MG63 (cell line): ENCODE data around the gene MARCHF2. TPM values are rescaled to one million over a fixed set of nuclear protein-coding genes. Genes with fewer than 3 reads are reported as not detected.

Source experiments
- DNase-seq: peaks from one replicate; pipeline ENCODE4 v3.0.0-alpha.2; 2020
- H3K27me3 ChIP-seq: fragments of 250-450 bp; sonication (Bioruptor Pico); 2 replicates; pipeline ENCODE4 v1.5.1; 2020; ENCODE audit warnings: mild to moderate bottlenecking, moderate library complexity
- H3K36me3 ChIP-seq: fragments of 250-450 bp; sonication (Bioruptor Pico); 2 replicates; pipeline ENCODE4 v1.5.1; 2020; ENCODE audit warnings: mild to moderate bottlenecking, moderate library complexity
- H3K4me3 ChIP-seq: fragments of 250-450 bp; sonication (Bioruptor Pico); 2 replicates; pipeline ENCODE4 v1.5.1; 2020; ENCODE audit warnings: mild to moderate bottlenecking, moderate library complexity
- H3K9me3 ChIP-seq: fragments of 250-450 bp; sonication (Bioruptor Pico); 2 replicates; pipeline ENCODE4 v1.5.1; 2020; ENCODE audit warnings: mild to moderate bottlenecking, moderate library complexity
- total RNA-seq: library from RNA; depleted of rRNA; stranded (reverse); fragments of >200 nt; shearing (Covaris generic); gene quantifications from 2 replicates; pipeline ENCODE4 v1.2.3, GENCODE V29; 2014; ENCODE audit warnings: low replicate concordance

MARCHF2 gene
- total RNA-seq, 1 experiment from 2014 or later: 89.4 TPM

DNA sequence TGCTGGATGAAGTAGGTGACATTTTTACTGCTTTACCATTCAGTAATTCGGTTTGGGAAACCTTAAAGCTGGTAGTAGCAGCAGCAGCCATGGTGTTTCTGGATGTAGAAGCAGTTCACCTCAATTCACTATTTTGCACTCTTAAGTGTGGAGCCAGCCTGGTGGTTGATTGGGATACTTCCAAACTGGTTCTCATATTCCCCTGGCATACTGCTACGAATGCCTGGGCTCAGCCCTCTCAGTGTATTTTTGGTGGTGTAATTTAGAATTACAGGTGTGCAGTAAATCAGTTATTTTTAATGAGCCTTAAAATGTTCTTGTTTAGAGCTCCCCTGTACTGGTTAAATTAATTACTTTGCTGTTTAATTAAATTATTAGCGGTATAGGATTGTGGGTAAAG is 44.1 kb downstream of the MARCHF2 start:
- Histone ChIP-seq H3K4me3 (no peak overlapping the region), H3K36me3 (peaks cover 95% of the 10 kb centered on the region), H3K9me3 (no peaks in the 10 kb centered on the region), H3K27me3 (no peaks in the 10 kb centered on the region)
- DNase-seq: no peak

DNA sequence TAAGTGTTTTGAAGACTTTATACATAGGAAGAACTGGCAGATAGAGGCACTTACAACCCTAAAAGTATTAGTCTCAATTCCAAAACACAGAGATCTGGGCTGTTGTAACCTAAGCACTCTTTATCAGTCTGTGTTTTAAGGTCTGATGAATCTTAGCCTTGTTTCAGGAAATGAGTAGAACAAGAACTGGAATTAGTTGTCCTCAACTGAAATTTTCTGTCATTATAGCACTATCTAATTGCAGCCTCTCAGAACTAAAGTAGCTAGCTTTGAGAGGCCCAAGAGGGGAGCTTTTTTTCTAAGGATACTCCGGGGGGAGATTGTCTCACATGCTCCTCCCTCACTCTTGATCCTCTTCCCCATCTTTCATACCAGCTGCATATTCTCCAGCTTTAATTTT is 44.7 kb downstream of the MARCHF2 start:
- no peaks in the 10 kb centered on the region for H3K9me3 ChIP-seq

DNA sequence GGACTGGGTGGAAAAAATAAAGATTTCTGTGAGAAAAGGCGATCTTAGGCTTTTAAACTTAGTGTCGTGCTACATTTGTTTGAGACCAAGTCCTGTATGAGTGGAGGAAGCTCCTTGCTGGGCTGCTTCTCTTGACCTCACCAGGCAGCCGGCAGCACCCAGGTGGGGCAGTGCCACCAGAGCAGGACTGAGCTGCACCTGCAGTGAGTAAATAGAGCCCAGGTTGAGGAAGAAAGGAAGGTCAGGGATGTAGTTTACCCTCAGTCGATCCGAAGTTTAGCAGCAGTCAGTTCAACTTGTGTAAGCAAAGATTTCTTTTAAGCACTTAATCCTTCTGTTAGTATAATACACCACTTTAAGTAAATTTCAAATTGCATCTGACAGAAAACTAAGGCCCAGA is 45.3 kb downstream of the MARCHF2 start:
- DNase-seq: no peak
- Histone ChIP-seq H3K4me3 (no peak overlapping the region), H3K36me3 (peaks cover 95% of the 10 kb centered on the region), H3K27me3 (no peaks in the 10 kb centered on the region), H3K9me3 (no peaks in the 10 kb centered on the region)

More for the DNA sequence above, 44.7 kb downstream of the MARCHF2 start:
- no peak overlapping the region for H3K4me3 ChIP-seq
- DNase-seq: no peak
- peaks cover 95% of the 10 kb centered on the region for H3K36me3 ChIP-seq
- H3K27me3 ChIP-seq: no peaks in the 10 kb centered on the region

DNA sequence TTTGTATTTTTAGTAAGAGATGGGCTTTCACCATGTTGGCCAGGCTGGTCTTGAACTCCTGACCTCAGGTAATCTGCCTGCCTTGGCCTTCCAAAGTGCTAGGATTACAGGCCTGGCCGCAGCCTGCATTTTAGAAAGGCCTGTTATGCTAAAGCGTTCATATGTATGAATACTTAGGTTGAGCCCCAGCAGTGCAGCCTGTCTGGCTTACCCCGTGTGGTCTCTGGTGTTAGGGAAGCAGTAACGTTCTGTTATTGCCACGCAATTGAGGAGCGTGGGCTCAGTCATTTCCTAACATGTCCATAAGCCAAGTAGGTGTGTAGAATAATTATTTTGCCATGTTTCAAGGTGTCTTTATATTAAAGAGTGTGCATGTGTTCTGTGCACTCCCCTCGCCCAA is 46.0 kb downstream of the MARCHF2 start:
- H3K4me3 ChIP-seq: no peak overlapping the region
- peaks cover 95% of the 10 kb centered on the region for H3K36me3 ChIP-seq
- no peak for DNase-seq
- no peaks in the 10 kb centered on the region for H3K27me3 ChIP-seq
- H3K9me3 ChIP-seq: no peaks in the 10 kb centered on the region

DNA sequence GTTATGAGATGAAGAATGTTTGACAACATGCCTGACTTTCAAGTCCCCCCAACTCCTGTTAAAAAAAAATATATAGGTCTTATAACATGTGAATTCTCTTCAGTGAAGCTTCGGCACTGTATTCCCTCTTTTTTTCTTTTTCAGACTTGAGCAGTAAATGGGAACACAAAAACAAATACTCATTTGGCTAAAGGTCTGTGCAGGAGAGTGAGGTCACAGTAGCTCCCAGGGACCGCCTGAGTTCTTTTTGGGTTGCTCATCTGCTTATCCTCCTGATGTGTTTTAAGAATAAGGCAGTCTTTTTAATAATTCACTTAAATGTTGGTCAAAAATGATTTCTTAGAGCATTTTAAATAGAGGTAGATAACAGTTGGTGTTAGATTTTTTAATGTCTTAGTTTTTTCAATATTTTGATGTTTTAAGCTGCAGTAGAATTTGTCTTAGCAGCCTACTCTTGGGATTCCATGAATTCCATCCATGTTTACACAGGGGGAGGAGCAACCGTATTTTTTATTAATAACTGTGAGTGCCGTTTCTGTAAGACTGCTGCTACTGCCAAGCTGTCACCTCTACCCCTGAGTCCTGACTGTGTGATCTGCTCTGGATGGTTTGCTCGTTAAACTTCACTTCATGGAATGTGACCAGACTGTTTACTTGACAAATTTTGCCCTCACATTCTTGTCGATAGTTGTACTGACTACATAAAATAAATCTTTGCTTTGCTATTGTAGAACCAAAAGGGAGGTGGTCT is 46.6 kb downstream of the MARCHF2 start:
- DNase-seq: peak; percentile 46
- peaks cover 98% of the 10 kb centered on the region for H3K36me3 ChIP-seq
- no peaks in the 10 kb centered on the region for H3K27me3 ChIP-seq
- H3K9me3 ChIP-seq: no peaks in the 10 kb centered on the region
- no peak overlapping the region for H3K4me3 ChIP-seq

DNA sequence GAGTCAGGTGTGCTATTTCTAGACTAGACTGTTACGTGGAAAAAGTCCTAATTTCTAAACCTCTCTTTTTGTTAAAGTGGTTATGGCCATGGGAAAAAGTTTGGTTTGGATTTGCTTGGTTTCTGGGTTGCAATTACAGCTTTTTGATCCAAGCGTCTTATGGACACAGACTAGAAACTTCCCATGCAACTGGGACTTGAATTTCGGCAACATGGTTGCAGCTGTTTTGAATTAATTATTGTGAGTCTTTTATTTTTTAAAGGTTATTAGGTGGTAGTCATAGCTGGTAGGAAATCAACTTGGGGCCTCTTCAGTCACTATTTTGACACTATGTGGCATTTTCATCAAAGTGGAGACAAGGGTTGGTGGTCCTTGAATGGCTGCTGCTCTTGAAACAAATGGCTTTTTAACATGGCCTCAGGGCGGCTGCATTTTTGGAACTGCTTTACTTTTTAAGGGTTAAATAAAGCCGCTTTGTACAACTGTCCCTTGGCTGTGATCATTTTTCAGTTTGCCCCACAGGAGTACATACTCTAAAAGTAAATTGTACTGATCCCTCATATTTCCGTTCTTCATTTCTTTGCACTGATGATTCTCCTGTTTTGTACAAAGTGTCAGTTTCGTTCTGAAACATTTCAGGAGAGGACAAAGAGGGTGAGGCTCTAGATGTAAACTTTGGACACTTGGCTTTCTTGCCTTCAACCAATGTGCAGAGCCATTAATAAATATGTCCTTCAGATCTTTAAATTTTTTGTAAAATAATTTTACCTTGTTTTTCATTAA is 47.6 kb downstream of the MARCHF2 start:
- Histone ChIP-seq H3K27me3 (no peaks in the 10 kb centered on the region), H3K4me3 (no peak overlapping the region), H3K9me3 (no peaks in the 10 kb centered on the region), H3K36me3 (peaks cover 98% of the 10 kb centered on the region)
- DNase-seq: no peak

DNA sequence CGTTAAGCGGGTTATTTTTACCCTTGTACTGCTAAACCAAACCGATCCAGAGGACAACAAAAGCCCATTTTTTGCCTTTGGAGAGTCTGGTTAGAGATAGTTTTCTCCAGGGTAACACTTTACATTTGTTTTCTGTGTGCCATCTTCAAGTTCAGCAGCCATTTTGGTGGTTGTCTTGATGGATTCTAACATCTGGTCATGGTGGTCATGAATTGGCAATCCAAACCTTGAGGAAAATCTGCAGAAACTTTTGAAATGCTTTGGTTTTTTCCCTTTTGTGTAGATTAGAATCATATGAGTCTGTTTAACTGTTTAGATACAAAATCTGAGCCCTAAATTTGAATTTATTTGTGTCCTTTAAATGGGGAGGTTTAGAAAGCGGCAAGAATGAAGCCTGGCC is 48.3 kb downstream of the MARCHF2 start:
- Histone ChIP-seq H3K36me3 (peaks cover 98% of the 10 kb centered on the region), H3K9me3 (no peaks in the 10 kb centered on the region), H3K4me3 (no peak overlapping the region), H3K27me3 (no peaks in the 10 kb centered on the region)
- DNase-seq: no peak

DNA sequence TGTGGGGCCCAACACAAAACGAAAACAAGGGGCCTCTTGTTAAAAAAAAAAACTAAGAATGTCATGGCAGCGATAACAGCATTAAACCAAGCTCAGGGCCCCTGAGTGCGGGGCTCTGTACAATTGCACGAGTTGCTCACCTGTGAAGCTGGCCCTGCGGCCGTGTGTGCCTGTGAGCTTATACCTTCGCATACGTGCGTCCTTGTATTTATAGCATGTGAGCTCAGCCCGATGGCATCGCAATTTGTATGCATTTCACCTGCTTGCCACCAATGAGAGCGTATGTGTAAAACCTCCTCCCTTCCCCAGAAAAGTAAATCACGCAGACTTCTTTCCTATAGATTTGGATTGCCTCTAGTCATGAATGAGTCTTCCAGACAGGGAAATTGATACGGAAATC is 48.8 kb downstream of the MARCHF2 start:
- Histone ChIP-seq H3K4me3 (no peak overlapping the region), H3K27me3 (no peaks in the 10 kb centered on the region), H3K36me3 (peaks cover 96% of the 10 kb centered on the region), H3K9me3 (no peaks in the 10 kb centered on the region)
- DNase-seq: no peak

DNA sequence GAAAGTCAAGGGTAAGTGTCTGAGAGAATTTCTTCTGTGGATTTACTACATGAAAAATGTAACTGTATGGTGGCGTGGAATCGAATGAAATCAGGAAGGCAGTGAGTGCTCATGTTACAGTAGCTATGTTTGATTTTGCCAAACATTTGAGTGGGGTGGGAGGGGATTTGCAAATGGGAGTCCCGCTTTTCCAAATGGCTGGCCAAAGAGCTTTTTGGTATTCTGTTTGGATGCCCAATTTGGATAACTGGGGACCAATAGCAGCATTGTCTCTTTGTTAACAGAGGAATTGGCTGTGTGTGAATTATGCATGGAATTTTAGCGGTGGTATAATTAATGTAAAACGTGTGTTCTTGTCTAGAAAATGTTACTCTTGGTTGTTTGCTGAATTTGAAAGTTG is 49.5 kb downstream of the MARCHF2 start:
- Histone ChIP-seq H3K9me3 (no peaks in the 10 kb centered on the region), H3K36me3 (peaks cover 96% of the 10 kb centered on the region), H3K4me3 (no peak overlapping the region), H3K27me3 (no peaks in the 10 kb centered on the region)
- DNase-seq: no peak

DNA sequence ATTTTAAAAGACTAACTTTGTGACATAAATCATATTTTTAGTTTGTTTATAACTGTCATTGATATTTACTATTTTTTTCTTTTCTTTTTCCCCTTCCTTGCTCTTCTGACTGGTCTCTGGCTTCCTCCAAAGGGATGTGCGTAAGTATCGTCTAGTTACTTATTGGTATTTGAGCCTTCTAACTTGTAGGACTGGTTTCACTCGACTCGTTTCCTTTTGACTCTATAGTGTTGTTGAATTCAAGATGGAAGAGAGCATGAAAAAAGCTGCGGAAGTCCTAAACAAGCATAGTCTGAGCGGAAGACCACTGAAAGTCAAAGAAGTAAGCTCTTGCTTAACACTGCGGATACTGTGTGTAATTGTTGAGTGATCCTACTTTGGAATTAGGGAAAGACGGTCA is 50.3 kb downstream of the MARCHF2 start:
- DNase-seq: no peak
- H3K9me3 ChIP-seq: no peaks in the 10 kb centered on the region
- no peak overlapping the region for H3K4me3 ChIP-seq
- H3K36me3 ChIP-seq: peaks cover 96% of the 10 kb centered on the region
- no peaks in the 10 kb centered on the region for H3K27me3 ChIP-seq

DNA sequence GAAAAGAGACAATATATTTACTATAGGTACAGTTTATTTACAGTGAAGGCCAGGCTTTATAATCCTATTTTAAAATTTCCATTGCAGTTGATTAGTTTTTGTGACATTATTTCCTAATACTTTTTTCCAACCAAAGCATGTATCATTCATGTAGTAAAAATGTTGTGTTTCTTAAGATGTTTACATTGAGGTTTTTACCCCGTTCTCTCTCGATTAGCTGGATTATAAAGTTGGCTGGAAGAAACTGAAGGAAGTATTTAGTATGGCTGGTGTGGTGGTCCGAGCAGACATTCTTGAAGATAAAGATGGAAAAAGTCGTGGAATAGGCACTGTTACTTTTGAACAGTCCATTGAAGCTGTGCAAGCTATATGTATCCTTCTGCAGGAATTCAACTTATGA is 52.9 kb downstream of the MARCHF2 start:
- Histone ChIP-seq H3K36me3 (peaks cover 97% of the 10 kb centered on the region), H3K4me3 (no peak overlapping the region), H3K27me3 (no peaks in the 10 kb centered on the region), H3K9me3 (no peaks in the 10 kb centered on the region)
- DNase-seq: no peak

DNA sequence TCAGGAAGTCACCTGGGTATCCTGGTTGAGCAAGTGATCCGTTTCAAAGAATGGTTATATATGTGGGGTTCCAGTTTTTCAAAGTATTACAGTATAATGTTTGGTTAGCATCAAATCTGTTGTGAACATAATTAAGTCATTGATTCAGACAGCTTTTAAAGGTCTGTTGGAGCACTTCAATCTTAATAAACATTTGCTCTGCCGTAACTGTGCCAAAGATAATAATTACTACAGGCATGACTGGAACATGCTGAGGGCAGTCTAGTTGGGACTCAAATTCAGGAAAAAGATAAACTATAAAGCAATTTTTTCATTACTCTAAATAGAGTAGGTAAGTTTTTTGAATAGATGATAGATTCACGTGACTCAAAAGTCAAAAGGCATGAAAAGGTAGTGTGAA is 55.0 kb downstream of the MARCHF2 start:
- Histone ChIP-seq H3K27me3 (no peaks in the 10 kb centered on the region; the same call in 1 of the 2 replicates), H3K36me3 (peaks cover 99% of the 10 kb centered on the region), H3K4me3 (no peak overlapping the region), H3K9me3 (no peaks in the 10 kb centered on the region)
- DNase-seq: no peak

DNA sequence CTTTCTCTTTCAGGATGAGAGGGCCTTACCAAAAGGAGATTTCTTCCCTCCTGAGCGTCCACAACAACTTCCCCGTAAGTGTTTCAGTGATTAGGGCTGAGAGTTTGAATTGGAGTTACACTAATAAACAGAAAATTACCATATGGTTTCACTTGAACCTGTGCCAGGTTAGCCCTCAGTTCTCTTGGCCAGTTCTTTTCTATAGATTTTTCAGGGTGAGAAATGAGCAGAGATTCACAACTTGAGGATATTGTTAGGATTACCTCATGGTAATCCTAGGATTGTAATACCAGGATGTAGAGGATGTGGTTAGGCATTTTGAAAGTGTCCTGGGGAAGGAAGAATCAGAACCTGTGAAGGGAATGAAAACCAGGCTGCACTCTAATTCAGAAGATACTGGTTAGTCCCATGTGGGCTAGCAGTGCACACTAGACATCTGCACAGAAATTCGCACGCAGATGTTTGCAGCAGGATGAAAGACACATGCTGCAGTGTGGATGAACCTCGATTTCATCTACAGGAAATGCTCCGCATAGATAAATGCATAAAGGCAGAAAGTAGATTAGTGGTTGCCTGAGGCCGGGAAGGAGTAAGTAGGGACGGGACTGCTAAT is 55.8 kb downstream of the MARCHF2 start:
- Histone ChIP-seq H3K4me3 (no peak overlapping the region), H3K27me3 (no peaks in the 10 kb centered on the region; the same call in 1 of the 2 replicates), H3K36me3 (peaks cover 99% of the 10 kb centered on the region), H3K9me3 (no peaks in the 10 kb centered on the region)
- no peak for DNase-seq

DNA sequence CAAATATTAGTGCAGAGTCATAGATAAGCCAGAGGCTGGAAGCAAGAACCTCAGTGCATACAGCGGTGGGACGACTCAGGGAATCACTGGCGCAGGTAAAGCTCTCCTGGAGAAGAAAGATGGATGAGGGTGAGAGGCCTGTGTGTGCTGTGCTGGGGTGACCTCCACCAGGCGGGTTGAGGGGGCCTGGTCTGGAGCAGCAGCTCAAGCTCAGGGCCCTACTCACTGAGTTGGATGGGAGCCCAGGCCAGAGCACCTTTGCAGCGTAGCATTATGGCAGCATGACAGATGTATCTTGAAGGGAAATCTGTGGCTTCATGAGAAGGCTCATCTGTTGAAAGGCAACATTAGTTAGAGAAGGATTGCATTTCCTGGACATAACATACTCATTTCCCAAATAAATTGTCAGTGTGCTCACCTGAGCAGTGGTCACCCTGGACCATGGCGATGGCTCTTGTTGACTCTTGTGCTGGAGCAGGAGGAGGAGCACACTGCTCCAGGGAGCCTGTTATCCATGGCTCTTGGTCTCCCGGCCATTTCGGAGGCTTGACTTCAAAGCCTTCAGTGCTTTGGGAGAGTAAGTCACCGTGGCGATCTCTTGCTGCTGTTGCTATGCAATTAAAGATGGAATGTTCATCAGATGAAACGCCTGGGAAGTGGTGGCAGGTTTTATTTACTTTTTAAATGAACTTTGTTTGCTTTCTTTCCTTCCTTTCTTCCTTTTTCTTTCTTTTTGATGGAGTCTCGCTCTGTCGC is 56.7 kb downstream of the MARCHF2 start:
- H3K27me3 ChIP-seq: no peaks in the 10 kb centered on the region; the same call in 1 of the 2 replicates
- H3K36me3 ChIP-seq: peaks cover 99% of the 10 kb centered on the region
- no peaks in the 10 kb centered on the region for H3K9me3 ChIP-seq
- no peak for DNase-seq
- no peak overlapping the region for H3K4me3 ChIP-seq

DNA sequence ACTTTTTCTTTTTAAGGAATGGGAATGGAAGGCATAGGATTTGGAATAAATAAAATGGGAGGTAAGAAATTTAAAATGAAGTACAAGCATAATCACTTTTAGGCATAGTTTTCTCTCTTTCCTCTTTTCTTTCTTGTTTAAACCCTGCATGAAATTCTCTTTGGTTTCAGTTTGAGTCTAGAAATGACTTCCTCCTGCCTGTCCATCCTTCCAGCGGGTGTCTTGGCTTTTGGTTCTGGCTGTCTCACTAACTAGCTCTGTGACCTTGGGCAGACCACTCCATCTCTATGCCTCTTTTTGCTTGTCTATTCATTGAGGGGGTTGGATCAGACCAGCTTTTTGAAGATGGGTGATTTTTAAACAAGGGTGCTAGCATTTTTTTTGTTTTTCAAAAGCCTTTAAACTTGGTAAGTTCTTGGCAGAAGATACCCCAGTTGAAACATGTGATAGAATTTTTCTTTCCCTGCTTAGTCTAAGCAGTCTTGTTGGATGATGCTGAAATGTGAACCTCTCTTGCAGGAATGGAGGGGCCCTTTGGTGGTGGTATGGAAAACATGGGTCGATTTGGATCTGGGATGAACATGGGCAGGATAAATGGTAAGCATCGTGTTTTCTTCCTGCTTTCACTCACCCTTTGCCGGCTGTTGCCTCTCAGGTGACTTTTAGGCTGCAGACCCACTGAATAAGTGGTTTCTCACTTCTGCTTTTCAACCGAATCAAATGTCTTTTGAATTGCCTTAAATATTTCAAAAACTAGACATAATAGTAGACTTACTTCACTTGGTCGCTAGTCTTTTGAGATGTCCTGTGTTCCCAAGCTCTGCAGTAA is 60.8 kb downstream of the MARCHF2 start:
- Histone ChIP-seq H3K9me3 (no peaks in the 10 kb centered on the region), H3K4me3 (no peak overlapping the region), H3K36me3 (peaks cover 95% of the 10 kb centered on the region), H3K27me3 (no peaks in the 10 kb centered on the region; the same call in 1 of the 2 replicates)
- DNase-seq: no peak

DNA sequence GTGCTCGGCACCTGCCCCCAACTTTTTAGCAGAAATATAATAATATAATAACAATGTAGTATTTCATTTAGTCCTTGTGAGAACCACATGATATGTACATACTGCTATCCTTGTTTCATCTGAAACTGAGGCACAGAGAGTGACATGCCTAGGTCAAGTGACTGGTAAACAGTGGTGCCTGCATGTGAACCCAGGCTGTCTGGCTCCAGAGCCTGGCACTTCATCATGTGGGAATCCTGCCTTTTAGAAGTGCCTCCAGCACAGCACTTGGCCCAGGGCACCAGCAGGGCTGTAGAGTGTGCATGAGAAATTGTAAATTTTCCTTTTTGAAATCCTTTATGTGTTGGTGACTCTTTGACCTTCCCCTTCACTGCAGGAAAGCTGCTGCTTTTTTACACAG is 61.9 kb downstream of the MARCHF2 start:
- no peaks in the 10 kb centered on the region for H3K9me3 ChIP-seq
- peaks cover 88% of the 10 kb centered on the region for H3K36me3 ChIP-seq
- no peak for DNase-seq
- no peaks in the 10 kb centered on the region; the same call in 1 of the 2 replicates for H3K27me3 ChIP-seq
- no peak overlapping the region for H3K4me3 ChIP-seq
